RWPE1 (cell line): ENCODE measurements around the gene RIC3.

Source experiments
- CTCF ChIA-PET: fragments of 350-600 bp; sonication (Branson Sonifier 250); formaldehyde crosslinking; extraction: SDS; loops from one replicate; lab custom pipeline; 2021; lab: Yijun Ruan, JAX
- POLR2A ChIA-PET: fragments of 400-600 bp; formaldehyde crosslinking; extraction: SDS; loops from one replicate; lab custom pipeline; 2020; ENCODE audit warnings: antibody characterized with exemption; ENCODE audit not compliant: low non-redundant PET; lab: Yijun Ruan, JAX
- DNase-seq: peaks from one replicate; pipeline ENCODE4 v3.0.0; 2012; ENCODE audit warnings: low spot score
- H3K27ac ChIP-seq: fragments of 450-650 bp; 2 replicates; pipeline ENCODE4 v1.5.1; 2017
- TF ChIP-seq, protein P1 (sequence below): fragments of 450-650 bp; conservative IDR thresholded peaks from 2 replicates; pipeline ENCODE4 v1.5.1; 2017; ENCODE audit warnings: low read depth, mild to moderate bottlenecking

RIC3 gene

DNA sequence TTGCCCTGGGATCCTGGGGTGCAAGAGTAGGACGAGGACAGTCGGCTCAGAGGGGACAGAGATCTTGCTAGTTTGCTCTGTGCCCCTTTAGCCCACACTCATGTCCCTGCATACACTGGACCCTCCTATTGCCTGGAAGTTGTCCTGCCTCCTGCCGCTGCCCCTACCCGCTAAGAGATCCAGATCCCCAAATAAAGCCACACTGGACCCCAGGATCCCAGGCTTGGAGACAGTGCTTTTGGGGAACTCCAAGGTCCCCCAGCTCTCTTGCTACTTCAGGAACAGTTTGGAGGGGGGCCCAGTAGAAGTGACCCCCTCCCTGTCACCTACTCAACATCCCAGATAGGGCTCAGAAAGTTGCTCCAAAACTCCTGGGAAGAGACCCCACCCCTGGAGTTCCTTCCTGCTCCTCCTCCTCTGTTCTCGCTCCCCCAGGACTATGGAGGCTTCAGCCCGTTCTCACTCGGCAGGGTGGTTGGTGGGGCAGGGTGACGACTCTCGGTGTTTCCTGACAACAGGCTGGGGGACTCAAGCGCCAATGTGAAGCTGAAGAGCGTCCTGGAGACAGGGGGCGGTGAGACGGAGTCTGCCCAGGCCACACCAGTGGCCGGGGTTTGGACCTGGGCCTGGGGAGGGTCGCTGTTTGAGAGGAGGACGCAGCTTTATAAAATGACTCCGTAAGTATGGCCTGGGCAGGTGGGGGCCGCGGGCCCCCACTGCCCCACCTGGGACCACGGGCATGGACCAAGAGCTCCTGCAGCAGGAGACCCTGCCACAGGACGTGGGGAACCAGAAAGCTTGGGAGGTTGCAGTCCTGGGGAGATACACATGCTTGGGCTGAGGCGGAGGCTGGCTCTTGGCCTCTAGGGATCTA lies 107.0 kb downstream of the RIC3 start:
- no peak for DNase-seq
- TF ChIP-seq, protein P1, sequence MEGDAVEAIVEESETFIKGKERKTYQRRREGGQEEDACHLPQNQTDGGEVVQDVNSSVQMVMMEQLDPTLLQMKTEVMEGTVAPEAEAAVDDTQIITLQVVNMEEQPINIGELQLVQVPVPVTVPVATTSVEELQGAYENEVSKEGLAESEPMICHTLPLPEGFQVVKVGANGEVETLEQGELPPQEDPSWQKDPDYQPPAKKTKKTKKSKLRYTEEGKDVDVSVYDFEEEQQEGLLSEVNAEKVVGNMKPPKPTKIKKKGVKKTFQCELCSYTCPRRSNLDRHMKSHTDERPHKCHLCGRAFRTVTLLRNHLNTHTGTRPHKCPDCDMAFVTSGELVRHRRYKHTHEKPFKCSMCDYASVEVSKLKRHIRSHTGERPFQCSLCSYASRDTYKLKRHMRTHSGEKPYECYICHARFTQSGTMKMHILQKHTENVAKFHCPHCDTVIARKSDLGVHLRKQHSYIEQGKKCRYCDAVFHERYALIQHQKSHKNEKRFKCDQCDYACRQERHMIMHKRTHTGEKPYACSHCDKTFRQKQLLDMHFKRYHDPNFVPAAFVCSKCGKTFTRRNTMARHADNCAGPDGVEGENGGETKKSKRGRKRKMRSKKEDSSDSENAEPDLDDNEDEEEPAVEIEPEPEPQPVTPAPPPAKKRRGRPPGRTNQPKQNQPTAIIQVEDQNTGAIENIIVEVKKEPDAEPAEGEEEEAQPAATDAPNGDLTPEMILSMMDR = no peak
- H3K27ac ChIP-seq = no peak overlapping the region
- ChIA-PET CTCF (no interaction called here), POLR2A (no interaction called here)

DNA sequence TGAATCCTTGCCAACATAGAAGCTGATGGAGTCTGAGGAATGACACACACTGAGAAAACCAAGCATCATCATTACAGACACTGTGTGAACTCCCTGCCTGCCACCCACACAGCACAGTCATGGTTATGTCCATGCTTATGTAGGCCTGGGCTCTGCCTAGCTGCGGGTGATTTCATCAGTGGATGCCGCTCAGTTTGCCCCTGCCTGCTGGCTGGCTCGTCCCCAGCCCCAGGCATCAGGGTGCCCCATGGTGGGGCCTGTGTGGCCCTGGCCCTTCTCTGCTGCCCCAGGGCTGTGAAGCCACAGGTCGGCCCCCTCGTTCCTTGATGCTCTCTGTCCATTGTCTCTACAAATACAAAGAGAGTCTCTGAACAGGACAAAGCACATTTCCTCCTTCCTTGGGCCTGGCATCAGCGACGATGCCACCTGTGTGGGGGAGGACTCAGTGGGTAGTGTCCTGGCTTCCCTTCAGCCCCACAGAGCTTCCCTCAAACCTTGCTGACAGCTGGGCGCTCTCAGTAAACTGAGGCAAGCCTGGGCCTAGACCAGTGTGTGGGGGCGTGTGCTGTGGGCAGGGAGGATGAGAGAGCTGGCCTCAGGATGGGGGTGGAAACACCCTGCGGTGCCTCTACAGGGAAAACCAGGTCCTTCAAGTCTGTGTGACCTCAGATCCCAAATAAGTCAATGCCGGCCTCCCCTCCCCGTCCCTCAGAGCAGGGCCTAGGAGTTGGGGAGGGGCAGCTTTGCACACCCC lies 107.8 kb downstream of the RIC3 start:
- ChIA-PET POLR2A (no interaction called here), CTCF (interaction anchor here (0.6 kb wide), 1 partner anchor 153 kb away, joined by 3 read pairs; no protein-coding TSS in a partner anchor)
- TF ChIP-seq, protein P1 = no peak
- DNase-seq = no peak
- no peak overlapping the region for H3K27ac ChIP-seq

DNA sequence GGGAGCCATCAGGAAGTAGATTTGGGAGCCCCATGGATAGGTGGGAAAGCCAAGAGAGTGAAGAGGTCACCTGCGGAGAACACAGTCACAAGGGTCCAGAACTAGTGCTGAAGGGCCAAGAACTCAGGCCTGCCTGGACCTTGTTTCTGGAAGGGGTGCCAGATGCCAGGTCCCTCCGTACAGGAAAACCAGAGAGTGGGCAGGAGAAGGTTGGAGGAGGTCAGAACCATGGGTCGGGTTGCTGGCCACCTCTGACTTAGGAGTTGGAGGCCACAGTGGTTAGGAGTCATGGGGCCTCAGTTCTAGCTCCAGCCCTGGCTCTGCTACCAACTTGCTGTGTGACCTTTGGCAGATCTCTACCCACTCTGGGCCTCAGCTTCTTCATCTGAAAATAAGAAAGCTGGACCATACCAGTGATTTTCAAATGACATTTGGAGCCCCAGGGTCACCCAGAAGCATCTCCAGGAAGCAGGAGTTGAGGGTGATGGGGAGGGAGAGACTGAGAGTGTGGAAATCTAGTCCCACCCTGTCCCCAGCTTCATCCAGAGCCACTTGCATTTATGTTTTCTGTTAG lies 108.6 kb downstream of the RIC3 start:
- CTCF ChIA-PET = no interaction called here
- TF ChIP-seq, protein P1 = no peak
- H3K27ac ChIP-seq = no peak overlapping the region
- no peak for DNase-seq
- POLR2A ChIA-PET = no interaction called here

DNA sequence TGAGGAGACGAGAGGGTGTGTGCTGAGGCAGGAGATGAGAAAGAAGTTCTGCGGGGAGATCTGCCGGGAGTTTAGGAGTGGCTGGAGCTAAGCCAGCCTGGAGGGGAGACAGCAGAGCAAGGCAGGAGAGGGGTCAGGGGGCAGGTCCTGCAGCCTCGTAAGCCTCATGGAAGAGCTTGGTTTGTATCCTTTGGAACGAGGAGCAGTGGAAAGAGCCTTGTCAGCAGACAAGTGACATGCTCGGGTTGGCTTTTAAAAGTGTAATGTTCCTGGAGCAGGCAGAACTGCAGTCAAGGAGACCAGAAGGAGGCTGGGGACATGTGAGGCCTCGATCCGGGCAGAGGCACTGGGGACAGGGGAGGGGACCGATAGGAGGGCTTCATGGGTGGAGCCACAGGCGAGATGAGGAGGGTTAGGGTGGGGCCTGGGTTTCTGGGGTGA lies 109.2 kb downstream of the RIC3 start:
- POLR2A ChIA-PET = no interaction called here
- CTCF ChIA-PET = no interaction called here
- TF ChIP-seq, protein P1 = no peak
- no peak overlapping the region for H3K27ac ChIP-seq
- no peak for DNase-seq

DNA sequence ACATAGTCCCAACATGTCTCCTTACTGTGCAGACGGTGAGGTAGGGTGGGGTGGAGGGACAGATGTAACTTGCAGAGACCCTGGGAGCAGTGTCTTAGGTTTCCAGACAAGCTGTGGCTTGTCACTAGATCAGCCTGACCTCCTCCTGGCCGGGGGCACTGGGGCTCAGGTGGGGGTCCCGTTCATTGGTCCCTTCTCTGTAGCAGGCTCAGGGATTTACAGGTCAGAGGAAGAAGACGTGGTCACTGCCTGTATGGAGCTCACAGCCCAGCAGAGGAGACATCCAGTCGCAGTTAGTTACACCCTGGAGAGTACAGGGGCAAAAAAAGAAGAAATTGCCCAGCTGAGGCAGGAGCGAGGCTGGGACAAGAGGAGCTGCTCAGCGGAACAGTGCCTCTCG lies 109.8 kb downstream of the RIC3 start:
- DNase-seq = no peak
- no peak overlapping the region for H3K27ac ChIP-seq
- TF ChIP-seq, protein P1 = no peak
- ChIA-PET POLR2A (no interaction called here), CTCF (no interaction called here)

DNA sequence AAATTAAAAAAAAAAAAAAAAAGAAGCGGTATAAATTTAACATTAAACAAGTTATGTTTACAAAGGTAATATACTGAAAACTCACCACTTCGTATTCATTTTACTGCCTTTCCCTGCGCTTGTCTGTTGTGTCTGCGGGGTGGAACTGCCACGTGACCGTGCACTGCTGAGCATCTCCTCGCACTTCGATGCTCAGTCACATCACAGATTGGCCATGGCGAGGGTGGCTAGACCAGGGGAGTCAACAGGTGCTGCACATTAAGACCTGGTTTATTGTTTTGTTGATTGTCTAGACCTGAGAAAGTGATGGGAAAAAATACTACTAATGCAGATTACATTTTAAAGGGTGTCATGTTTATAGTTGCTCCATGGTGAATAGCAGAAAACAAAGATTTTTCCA lies 110.6 kb downstream of the RIC3 start:
- POLR2A ChIA-PET = no interaction called here
- H3K27ac ChIP-seq = no peak overlapping the region
- DNase-seq = no peak
- TF ChIP-seq, protein P1 = no peak
- CTCF ChIA-PET = no interaction called here
